IPS-18a (cell line): ENCODE data around the gene PSME3.

ENCODE experiments used
- H3K27ac ChIP-seq: one replicate; pipeline ENCODE4 v1.5.1; 2013; ENCODE audit warnings: low read length
- H3K27me3 ChIP-seq: one replicate; pipeline ENCODE4 v1.6.1; 2013; ENCODE audit warnings: mild to moderate bottlenecking, low read length; ENCODE audit not compliant: control insufficient read depth, insufficient read depth
- H3K36me3 ChIP-seq: one replicate; pipeline ENCODE4 v1.6.1; 2013; ENCODE audit warnings: low read depth, low read length; ENCODE audit not compliant: control insufficient read depth
- H3K4me1 ChIP-seq: one replicate; pipeline ENCODE4 v1.6.1; 2013; ENCODE audit warnings: low read depth, low read length; ENCODE audit not compliant: control insufficient read depth
- H3K4me3 ChIP-seq: one replicate; pipeline ENCODE4 v1.5.1; 2013; ENCODE audit warnings: low read length
- H3K9ac ChIP-seq: one replicate; pipeline ENCODE4 v1.6.1; 2013; ENCODE audit warnings: mild to moderate bottlenecking, low read length, moderate library complexity
- H3K9me3 ChIP-seq: one replicate; pipeline ENCODE4 v1.6.1; 2013; ENCODE audit warnings: low read depth, low read length; ENCODE audit not compliant: control insufficient read depth

PSME3 gene

GRCh38 chr17:42819939-42820535, 13.2 kb upstream of the PSME3 start:
- Histone ChIP-seq H3K36me3 (peaks cover 51% of the 10 kb centered on the region), H3K4me1 (no peaks in the 10 kb centered on the region), H3K4me3 (no peak overlapping the region), H3K27ac (no peak overlapping the region), H3K9ac (no peak overlapping the region), H3K9me3 (no peaks in the 10 kb centered on the region), H3K27me3 (no peaks in the 10 kb centered on the region)

DNA sequence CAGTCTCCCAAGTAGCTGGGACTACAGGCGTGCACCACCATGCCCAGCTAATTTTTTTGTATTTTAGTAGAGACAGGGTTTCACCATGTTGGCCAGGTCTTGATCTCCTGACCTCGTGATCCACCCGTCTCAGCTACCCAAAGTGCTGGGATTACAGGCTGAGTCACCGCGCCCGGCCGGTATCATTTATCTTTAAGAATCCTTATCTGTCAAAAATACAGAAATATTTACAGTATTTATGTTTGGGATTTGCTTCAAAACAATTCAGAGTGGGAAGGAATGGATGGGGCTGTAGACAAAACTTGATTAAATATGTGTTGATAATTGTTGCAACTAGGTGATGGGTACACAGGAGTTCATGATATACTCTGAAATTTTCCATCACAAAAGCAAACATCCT, 12.0 kb upstream of the PSME3 start:
- no peak overlapping the region for H3K27ac ChIP-seq

DNA sequence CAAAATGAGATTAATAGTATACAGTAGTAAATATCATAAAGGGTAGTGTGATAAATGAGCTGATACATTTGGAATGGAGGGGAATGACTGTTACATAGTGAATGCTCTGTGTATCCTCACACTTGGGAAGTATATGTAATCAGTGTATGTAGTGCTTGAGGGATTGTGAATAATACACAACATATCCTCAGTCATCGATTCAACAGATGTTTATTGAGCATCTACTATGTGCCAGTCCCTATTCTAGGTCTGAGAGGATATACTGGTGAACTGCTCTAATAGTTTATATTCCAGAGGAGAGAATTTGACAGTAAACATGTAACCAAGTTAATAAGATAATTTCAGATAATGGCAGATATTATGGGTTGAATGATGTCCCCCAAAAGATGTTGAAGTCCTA, 5.7 kb upstream of the PSME3 start:
- H3K36me3 ChIP-seq = no peaks in the 10 kb centered on the region
- H3K9ac ChIP-seq = no peak overlapping the region
- H3K4me1 ChIP-seq = peaks cover 3% of the 10 kb centered on the region
- no peak overlapping the region for H3K4me3 ChIP-seq
- no peaks in the 10 kb centered on the region for H3K9me3 ChIP-seq
- H3K27ac ChIP-seq = no peak overlapping the region
- H3K27me3 ChIP-seq = peaks cover 20% of the 10 kb centered on the region

More for the DNA sequence above, 12.0 kb upstream of the PSME3 start:
- Histone ChIP-seq H3K4me1 (no peaks in the 10 kb centered on the region), H3K4me3 (no peak overlapping the region), H3K36me3 (peaks cover 39% of the 10 kb centered on the region), H3K27me3 (no peaks in the 10 kb centered on the region), H3K9me3 (no peaks in the 10 kb centered on the region), H3K9ac (no peak overlapping the region)

GRCh38 chr17:42830971-42831370, 2.2 kb upstream of the PSME3 start:
- H3K9me3 ChIP-seq = no peaks in the 10 kb centered on the region
- H3K36me3 ChIP-seq = peaks cover 8% of the 10 kb centered on the region
- H3K9ac ChIP-seq = no peak overlapping the region
- H3K4me1 ChIP-seq = peaks cover 3% of the 10 kb centered on the region
- H3K27me3 ChIP-seq = peaks cover 20% of the 10 kb centered on the region
- H3K4me3 ChIP-seq = no peak overlapping the region
- H3K27ac ChIP-seq = no peak overlapping the region

GRCh38 chr17:42832213-42832933, 824 bp upstream of the PSME3 start:
- Histone ChIP-seq H3K36me3 (peaks cover 16% of the 10 kb centered on the region), H3K4me1 (peaks cover 3% of the 10 kb centered on the region), H3K9me3 (no peaks in the 10 kb centered on the region), H3K9ac (peak overlapping the region; percentile 92), H3K4me3 (peak overlapping the region; percentile 62), H3K27ac (peak overlapping the region; percentile 95), H3K27me3 (peaks cover 13% of the 10 kb centered on the region)

DNA sequence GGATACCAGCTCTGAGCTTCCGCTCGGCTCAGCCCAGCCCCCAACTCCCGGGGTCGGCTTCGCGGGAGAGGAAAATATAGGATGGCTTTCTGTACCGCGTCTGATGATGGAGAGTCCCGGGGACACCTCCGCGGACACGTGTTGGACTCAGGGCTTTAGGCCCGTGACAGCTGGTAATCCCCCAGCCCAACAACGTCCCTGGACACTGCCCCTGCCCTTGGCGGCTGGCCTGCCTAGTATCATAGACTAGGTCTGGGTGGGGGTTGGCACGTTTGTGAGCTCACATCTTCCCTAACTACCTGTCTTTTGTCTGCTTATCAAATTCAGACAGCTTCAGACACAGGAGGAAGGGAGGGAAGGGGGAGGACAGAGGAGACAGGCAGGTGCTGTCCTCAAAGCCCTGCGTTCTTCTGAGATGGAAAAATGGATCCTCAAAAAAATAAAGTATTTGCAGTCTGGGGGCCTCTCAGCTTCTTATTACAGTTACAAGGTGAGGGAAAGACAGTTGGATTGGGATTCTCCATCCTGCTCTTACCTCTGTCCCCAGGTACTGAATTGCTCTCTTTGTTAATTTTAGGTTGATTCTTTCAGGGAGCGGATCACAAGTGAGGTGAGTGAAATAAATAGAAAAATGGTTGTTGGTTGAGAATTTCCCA, 698 bp downstream of the PSME3 start:
- Histone ChIP-seq H3K27me3 (no peaks in the 10 kb centered on the region), H3K4me1 (peaks cover 3% of the 10 kb centered on the region), H3K4me3 (peak overlapping the region; percentile 62), H3K9ac (peak overlapping the region; percentile 92), H3K9me3 (no peaks in the 10 kb centered on the region), H3K27ac (peak overlapping the region; percentile 95), H3K36me3 (peaks cover 31% of the 10 kb centered on the region)

- no peaks in the 10 kb centered on the region for H3K9me3 ChIP-seq
These were observed 2.5 kb downstream of the PSME3 start for GRCh38 chr17:42835732-42836131.

GRCh38 chr17:42841975-42842685, 8.9 kb downstream of the PSME3 start:
- Histone ChIP-seq H3K4me1 (no peaks in the 10 kb centered on the region), H3K9me3 (no peaks in the 10 kb centered on the region), H3K4me3 (no peak overlapping the region), H3K36me3 (peaks cover 70% of the 10 kb centered on the region), H3K9ac (no peak overlapping the region), H3K27me3 (no peaks in the 10 kb centered on the region), H3K27ac (no peak overlapping the region)

More at GRCh38 chr17:42835732-42836131, 2.5 kb downstream of the PSME3 start:
- Histone ChIP-seq H3K4me3 (no peak overlapping the region), H3K27ac (no peak overlapping the region), H3K36me3 (peaks cover 43% of the 10 kb centered on the region), H3K4me1 (peaks cover 3% of the 10 kb centered on the region), H3K9ac (no peak overlapping the region), H3K27me3 (no peaks in the 10 kb centered on the region)

- no peaks in the 10 kb centered on the region for H3K9me3 ChIP-seq
- peaks cover 57% of the 10 kb centered on the region for H3K36me3 ChIP-seq
- H3K9ac ChIP-seq = no peak overlapping the region
- H3K27me3 ChIP-seq = no peaks in the 10 kb centered on the region
- H3K4me3 ChIP-seq = no peak overlapping the region
- no peak overlapping the region for H3K27ac ChIP-seq
- no peaks in the 10 kb centered on the region for H3K4me1 ChIP-seq
These were observed 10.2 kb downstream of the PSME3 start for GRCh38 chr17:42843358-42843934.

GRCh38 chr17:42844271-42844670, 11.1 kb downstream of the PSME3 start, which contains the start of gene AOC2:
Gene AOC2, plus strand, starts transcription at chr17:42844580. Its CDS starts 47 bp downstream, at chr17:42844627.
- H3K36me3 ChIP-seq = peaks cover 49% of the 10 kb centered on the region
- H3K9ac ChIP-seq = no peak within 1 kb of the TSS
- H3K4me3 ChIP-seq = no peak within 1 kb of the TSS

More at GRCh38 chr17:42844271-42844670, 11.1 kb downstream of the PSME3 start, which contains the start of gene AOC2:
- no peaks in the 10 kb centered on the region for H3K9me3 ChIP-seq
- H3K27me3 ChIP-seq = no peaks in the 10 kb centered on the region
- H3K27ac ChIP-seq = no peak within 1 kb of the TSS
- no peaks in the 10 kb centered on the region for H3K4me1 ChIP-seq
